T-helper 9 cell (primary cell): ENCODE results near the gene DIAPH3.

Experiments
- DNase-seq: peaks from one replicate; pipeline ENCODE4 v3.0.0-alpha.2; 2020

DIAPH3 gene

GRCh38 chr13:59846845-59847620 is 316.7 kb downstream of the DIAPH3 start:
- DNase-seq: no peak

GRCh38 chr13:59843040-59843439 is 320.7 kb downstream of the DIAPH3 start:
- no peak for DNase-seq

GRCh38 chr13:59842507-59842906 is 321.2 kb downstream of the DIAPH3 start:
- no peak for DNase-seq

DNA sequence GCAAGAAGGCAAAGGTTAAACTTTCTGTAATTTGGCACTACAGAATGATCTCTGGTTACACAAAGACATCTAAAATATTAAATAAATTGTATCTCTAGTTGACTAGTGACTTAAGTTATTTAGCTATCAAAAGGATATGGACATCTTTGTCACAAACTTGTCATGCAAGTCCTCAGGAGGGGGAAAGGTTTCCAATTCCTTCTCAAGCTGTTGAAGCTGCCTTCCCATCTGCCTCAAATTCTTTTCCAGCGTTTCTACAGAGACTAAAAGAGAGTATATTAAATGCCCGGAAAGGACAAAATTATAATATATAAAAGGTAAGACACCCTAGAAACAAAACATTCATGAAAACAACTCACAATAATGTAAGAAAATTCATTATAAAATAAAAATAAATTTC is 324.5 kb downstream of the DIAPH3 start:
- no peak for DNase-seq

GRCh38 chr13:59837101-59837500 is 326.6 kb downstream of the DIAPH3 start:
- no peak for DNase-seq

DNA sequence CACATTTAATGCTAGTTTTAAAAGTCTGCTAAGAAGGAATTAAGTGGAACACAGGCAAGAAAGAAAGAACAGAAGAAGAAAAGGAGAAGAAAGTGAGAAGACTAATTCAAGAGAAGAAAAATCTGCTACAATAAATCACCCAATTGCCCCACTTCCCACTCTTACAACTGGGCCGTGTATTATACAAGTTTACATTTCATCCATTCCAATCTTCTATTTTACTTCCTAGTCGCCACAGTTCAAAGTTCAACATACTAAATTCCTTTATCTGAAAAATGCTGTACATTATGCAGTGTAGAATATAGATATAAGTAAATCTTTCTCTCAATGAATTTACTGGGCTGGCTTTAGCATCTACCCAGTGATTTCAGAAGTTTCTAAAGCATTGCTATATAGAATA is 328.2 kb downstream of the DIAPH3 start:
- DNase-seq: no peak

- no peak for DNase-seq
These were observed 328.9 kb downstream of the DIAPH3 start for GRCh38 chr13:59834801-59835200.

DNA sequence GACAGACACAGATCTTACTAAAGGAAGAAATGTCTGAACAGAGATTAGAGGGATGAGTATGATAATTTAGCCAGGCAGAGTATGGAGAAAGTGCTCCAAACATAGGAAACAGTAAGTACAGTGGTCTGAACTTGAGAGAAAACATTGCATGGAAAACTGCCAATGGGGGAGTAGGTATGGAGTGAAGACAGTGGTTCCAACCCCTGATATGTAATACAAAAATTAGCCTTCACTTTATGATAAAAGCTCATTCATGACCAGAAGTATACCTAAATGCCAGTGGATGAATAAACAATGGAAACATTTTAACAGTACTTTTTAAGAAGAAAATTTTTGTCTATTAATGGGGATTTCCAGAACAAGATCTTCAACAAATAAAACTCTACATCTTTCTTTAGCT is 334.0 kb downstream of the DIAPH3 start:
- no peak for DNase-seq

DNA sequence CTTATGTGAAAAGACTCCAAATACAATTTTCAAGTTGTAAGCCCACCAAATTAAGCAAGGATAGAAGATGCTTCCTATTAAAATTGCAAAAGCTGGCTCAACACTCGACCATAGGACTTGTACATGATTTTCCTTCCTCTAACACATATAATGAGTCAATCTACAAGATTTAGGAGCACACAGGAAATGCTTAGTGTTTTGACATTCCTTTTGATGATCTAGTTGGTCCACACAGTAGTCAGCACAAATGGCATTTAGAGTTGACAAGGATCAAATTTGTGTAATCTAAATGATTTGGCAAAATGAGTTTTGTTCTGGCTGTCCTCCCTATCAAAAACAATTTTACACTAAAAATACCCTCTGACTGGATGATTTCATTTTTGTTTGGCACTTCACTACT is 340.2 kb downstream of the DIAPH3 start:
- DNase-seq: no peak

DNA sequence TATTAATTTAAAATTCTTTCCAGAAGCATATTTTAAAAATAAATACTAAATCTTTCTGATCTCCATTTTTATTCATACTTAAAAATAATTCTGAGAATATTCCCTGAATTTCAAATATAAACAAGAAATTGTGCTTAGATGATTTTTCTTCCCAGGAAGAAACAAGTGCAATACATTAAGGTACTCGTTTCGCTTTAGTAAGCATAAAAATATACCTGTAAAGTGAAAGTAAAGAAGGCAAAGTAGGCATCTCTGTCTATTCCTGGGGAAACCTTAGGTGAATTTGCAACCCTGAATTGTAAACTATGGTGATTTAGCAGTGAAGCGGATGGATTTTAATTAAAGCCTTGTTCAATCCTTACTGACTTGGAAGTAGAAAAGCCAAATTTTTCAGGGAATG is 354.2 kb downstream of the DIAPH3 start:
- no peak for DNase-seq

GRCh38 chr13:59806801-59807200 is 356.9 kb downstream of the DIAPH3 start:
- DNase-seq: no peak

DNA sequence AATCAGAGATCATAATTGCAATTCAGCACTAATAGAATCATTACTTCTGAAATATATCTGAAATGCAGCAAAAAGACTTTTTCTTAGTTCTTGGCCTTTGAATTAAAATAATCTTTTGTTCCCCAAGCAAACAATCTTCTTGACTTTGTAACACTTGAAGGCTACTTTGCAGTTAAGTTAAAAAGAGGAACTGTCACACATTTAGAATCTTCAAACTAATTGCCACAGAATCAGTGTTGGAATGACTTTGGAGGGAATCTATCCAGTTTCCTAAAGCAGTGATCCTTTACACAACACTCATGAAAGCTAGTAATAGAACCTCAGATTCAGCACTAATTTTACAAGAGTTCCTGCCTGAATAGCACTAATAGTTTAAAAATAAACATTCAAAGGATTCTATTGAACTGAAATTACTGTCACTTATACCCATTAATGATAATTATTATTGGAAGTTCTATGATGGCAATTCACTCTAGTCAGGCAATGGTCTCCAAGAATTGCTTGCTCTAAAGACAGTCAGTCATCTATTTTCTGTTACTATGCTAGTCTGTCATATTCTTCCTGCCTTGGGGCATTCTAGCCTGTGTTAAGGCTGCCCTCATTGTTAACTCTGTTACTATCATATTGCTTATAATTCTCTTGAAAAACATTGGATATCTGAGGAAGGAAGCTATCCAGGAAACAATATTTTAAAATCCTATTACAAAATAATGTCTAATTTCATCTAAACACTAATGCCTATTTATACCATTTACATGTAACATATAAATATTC is 362.4 kb downstream of the DIAPH3 start:
- no peak for DNase-seq

GRCh38 chr13:59793107-59793506 is 370.6 kb downstream of the DIAPH3 start:
- no peak for DNase-seq

GRCh38 chr13:59790626-59791025 is 373.1 kb downstream of the DIAPH3 start:
- DNase-seq: no peak

GRCh38 chr13:59789558-59789957 is 374.2 kb downstream of the DIAPH3 start:
- no peak for DNase-seq

DNA sequence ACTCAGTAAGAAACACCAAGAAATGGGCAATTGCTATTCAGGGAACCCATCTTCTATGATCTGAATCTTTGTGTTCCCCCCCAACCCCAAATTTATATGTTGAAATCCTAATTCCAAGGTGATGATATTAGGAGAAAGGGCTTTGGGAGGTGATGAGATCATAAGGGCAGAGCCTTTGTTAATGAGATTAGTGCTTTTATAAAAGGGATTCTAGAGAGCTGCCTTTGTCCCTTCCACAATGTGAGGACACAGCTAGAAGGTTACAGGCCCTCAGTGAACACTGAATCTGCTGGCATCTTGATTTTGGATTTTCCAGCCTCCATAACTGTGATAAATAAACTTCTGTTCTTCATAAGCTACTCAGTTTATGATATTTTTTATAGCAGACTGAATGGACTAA is 376.0 kb downstream of the DIAPH3 start:
- no peak for DNase-seq

DNA sequence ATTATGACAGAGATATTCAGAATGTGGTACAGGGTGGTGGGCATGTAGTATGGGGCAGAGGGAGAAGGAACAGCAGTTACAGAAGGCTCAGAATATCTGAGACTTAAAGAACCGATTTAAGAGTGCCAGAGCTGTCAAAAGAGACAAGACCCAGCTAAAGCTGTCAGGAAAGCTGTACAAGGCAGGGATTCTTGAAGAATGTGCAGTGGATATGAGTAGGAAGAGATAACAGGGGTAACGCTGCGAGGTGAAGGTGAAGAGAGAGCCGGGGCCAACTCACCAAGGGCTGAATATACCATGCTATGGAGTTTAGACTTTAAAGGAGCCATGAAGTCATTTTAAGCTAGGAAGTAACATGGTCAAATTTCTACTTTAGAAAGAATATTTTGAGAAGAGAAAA is 381.0 kb downstream of the DIAPH3 start:
- DNase-seq: no peak

- no peak for DNase-seq
These were observed 383.7 kb downstream of the DIAPH3 start for GRCh38 chr13:59780058-59780457.

DNA sequence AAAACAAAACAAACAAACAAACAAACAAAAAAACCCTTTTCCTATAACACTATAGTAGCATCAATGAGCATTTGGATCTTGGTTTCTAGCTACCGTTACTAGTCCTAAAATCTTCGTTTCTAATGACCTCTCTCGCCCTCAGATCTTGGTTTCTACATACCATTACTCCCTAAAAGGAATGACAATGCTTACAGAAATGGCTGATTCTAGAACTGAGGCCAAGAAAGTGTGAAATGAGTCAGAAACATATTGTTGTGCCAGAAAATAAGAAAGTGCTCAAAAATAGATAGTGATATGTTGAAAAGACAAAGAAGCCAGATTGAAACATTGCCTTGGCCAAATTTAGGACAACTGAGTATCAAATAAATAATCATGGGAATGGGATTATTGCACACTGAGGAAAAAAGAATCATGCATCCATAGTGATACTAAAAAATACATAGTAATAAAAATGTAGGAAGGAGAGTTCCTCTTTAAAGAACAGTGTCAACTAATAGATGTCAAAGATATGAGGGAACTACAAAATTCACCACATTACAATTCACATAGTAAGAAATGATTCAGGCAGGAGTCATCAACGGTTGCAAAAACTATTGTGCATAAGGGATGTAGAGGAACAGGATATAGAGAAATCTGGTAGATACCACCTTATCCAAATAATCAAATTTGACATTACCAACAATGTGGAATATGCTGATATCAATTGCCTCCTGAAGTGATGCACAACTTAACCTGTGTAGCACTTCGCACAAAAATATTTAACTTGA is 386.6 kb downstream of the DIAPH3 start:
- no peak for DNase-seq

- DNase-seq: no peak
These were observed 389.2 kb downstream of the DIAPH3 start for GRCh38 chr13:59774491-59774971.

DNA sequence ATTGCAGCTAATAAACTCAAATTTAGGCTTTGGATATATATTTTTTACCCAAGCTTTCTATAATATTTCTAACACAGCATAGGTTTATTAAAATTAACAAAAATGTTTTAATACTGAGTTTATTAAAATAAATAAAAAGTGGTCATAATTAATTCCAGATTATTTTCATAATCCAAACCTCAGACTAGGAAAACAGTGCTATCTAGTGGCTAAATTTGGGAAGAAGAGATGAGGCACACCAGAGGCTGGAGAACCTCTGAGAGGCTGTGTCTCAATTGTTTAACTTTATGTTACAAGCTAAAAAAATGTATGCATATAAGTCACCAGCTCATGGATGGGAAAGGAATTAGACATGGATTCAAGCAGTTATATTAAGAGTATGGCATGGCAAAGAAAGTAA is 392.5 kb downstream of the DIAPH3 start:
- DNase-seq: no peak

GRCh38 chr13:59770451-59770850 is 393.3 kb downstream of the DIAPH3 start:
- no peak for DNase-seq

DNA sequence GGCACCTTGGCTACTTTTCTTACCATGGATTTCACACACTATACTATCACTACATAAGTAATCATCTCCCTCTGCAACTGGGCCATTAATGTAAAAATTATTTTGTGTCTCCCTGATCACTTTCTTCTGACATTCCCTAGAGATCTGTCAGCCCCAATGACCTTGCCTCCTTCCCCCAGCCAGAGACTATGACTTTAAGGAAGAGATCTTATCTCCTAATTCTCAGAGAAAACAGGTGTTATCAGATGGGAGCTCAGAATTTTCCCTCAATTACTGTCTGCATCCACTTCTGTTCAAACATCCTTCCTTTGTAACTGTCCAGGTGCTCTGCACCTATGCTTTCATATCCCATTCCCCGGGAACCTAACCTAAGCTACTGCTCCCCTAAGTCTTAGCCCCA is 397.5 kb downstream of the DIAPH3 start:
- no peak for DNase-seq
